Cardiac muscle cell (in vitro differentiated cells and primary cell): ENCODE measurements around the gene MAP2K7. TPM values are rescaled to one million over a fixed set of nuclear protein-coding genes. Genes with fewer than 3 reads are reported as not detected.

Experiments
- DNase-seq, 2 donors: peaks; one replicate each; pipeline versions ENCODE4 v3.0.0 to v3.0.0-alpha.2; 2010 to 2017; ENCODE audit warnings: low read depth in 1 of 2, low spot score in 1 of 2
- H3K27ac ChIP-seq: fragments of 200-600 bp; sonication (generic); 2 replicates; pipeline ENCODE4 v1.5.1; 2016
- H3K27me3 ChIP-seq: fragments of 200-600 bp; sonication (generic); 2 replicates; pipeline ENCODE4 v1.6.0; 2016; ENCODE audit warnings: control low read depth
- H3K36me3 ChIP-seq: fragments of 200-600 bp; sonication (generic); 2 replicates; pipeline ENCODE4 v1.5.1; 2016; ENCODE audit warnings: control low read depth
- H3K4me1 ChIP-seq: fragments of 200-600 bp; sonication (generic); 2 replicates; pipeline ENCODE4 v1.8.1; 2017; ENCODE audit warnings: low read depth, mild to moderate bottlenecking, mixed run types
- H3K4me3 ChIP-seq: fragments of 200-600 bp; sonication (generic); 2 replicates; pipeline ENCODE4 v1.5.1; 2016; ENCODE audit warnings: mild to moderate bottlenecking
- H3K9me3 ChIP-seq: fragments of 200-600 bp; sonication (generic); 2 replicates; pipeline ENCODE4 v1.5.1; 2017; ENCODE audit warnings: low read depth, mild to moderate bottlenecking, control low read depth
- polyA plus RNA-seq: library from polyadenylated mRNA; unstranded; fragments of >200 nt; fragmentation: Nextera tagmentation; extraction: Ambion mirVana; gene quantifications from 2 replicates; pipeline ENCODE4 v1.2.1, GENCODE V29; 2016
- total RNA-seq: library from RNA; depleted of rRNA; stranded (reverse); fragments of >200 nt; gene quantifications from 2 replicates; pipeline ENCODE4 v1.2.3, GENCODE V29; 2016
- TF ChIP-seq, protein P1 (sequence below): IDR thresholded peaks from 2 replicates; pipeline ENCODE4 v1.5.1; 2012; ENCODE audit warnings: low read depth, mild to moderate bottlenecking, low read length

The MAP2K7 gene
- total and polyA plus RNA-seq, 2 experiments from 2014 or later = 12.4 to 24.1 TPM

DNA sequence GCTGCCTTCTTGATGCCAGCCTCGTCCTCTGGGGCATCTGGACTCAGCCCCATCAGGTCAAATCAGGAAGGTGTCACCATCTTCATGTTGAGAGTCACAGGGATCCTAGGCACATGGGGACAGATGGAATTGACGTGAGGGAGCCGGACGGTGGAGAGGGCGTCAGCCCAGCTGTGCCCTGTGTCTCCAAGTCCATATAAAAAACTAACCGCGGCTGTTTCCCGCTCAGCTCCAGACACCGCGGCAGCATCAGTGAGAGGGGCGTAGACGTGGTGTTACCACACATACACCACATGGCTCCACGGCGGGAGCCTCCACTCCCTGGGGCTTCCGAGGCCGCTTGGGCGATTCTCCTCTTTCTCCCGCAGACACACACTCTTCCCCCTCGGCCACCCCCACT, 23.8 kb upstream of the MAP2K7 start:
- Histone ChIP-seq H3K9me3 (no peaks in the 10 kb centered on the region), H3K27ac (no peak overlapping the region), H3K4me3 (no peak overlapping the region), H3K4me1 (no peaks in the 10 kb centered on the region), H3K36me3 (no peaks in the 10 kb centered on the region), H3K27me3 (peaks cover 7% of the 10 kb centered on the region)
- TF ChIP-seq, protein P1, sequence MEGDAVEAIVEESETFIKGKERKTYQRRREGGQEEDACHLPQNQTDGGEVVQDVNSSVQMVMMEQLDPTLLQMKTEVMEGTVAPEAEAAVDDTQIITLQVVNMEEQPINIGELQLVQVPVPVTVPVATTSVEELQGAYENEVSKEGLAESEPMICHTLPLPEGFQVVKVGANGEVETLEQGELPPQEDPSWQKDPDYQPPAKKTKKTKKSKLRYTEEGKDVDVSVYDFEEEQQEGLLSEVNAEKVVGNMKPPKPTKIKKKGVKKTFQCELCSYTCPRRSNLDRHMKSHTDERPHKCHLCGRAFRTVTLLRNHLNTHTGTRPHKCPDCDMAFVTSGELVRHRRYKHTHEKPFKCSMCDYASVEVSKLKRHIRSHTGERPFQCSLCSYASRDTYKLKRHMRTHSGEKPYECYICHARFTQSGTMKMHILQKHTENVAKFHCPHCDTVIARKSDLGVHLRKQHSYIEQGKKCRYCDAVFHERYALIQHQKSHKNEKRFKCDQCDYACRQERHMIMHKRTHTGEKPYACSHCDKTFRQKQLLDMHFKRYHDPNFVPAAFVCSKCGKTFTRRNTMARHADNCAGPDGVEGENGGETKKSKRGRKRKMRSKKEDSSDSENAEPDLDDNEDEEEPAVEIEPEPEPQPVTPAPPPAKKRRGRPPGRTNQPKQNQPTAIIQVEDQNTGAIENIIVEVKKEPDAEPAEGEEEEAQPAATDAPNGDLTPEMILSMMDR = no peak
- DNase-seq = no peak

DNA sequence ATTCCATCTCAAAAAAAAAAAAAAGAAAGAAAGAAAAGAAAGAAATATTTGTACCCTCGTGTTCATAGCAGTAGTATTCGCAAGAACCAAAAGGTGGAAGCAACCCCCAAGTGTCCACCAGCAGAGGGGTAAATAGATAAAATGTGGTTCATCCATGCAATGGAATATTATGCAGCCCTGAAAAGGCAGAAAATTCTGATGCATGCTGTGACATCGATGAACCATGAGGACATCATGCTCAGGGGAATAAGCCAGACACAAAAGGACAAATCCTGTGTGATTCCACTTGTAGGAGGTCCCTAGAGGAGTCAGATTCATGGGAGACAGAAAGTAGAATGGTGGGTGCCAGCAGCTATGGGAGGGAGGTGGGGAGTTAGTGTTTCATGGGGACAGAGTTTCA, 21.8 kb upstream of the MAP2K7 start:
- Histone ChIP-seq H3K4me1 (no peaks in the 10 kb centered on the region), H3K4me3 (no peak overlapping the region), H3K36me3 (no peaks in the 10 kb centered on the region), H3K9me3 (no peaks in the 10 kb centered on the region), H3K27me3 (peaks cover 3% of the 10 kb centered on the region), H3K27ac (no peak overlapping the region)
- TF ChIP-seq, protein P1 = no peak
- DNase-seq = no peak

DNA sequence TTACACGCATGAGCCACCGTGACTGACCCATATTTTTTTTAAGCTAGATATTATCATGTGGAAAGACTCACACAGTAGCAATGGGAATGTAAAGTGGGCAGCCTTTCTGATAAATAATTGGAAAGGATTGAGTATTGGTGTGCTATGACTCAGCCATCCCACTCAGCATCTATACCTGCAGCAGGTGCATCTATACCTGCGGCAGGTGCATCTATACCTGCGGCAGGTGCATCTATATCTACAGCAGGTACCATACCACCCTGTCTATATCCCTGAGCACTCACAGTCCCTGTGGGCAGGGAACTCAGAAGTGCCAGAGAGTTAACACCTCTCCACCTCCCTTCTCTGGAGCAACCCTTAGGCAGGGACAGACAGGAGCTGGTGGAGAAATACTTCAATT, 20.6 kb upstream of the MAP2K7 start:
- Histone ChIP-seq H3K4me3 (no peak overlapping the region), H3K9me3 (no peaks in the 10 kb centered on the region), H3K36me3 (no peaks in the 10 kb centered on the region), H3K27ac (no peak overlapping the region), H3K27me3 (peaks cover 8% of the 10 kb centered on the region), H3K4me1 (no peaks in the 10 kb centered on the region)
- no peak for DNase-seq
- TF ChIP-seq, protein P1 = no peak

DNA sequence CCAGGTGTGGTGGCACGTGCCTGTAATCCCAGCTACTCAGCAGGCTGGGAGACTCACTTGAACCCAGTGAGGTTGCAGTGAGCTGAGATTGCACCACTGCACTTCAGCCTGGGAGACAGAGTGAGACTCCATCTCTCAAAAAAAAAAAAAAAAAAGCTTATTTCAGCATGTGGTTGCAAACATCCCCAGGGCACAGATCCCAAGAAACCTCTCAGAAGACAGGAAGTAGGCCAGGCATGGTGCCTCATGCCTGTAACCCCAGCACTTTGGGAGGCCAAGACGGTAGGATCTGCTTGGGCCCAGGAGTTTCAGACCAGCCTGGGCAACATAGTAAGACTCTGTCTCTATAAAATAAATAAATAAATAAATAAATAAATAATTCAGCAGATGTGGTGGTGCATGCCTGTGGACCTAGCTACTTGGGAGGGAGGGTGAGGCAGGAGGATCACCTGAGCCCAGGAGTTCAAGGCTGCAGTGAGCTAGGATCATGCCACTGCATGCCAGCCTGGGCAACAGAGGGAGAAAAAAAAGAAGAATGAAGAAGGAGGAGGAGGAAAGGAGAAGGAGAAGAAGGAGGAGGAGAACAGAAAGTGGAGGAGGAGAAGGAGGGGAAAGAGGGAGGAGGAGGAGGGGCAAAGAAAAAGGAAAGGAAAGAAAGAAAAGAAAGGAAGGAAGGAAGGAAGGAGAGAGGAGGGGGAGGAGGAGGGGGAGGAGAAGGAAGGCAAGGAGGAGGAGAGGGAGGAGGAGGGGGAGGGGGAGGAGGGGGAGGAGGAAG, 19.7 kb upstream of the MAP2K7 start:
- H3K27me3 ChIP-seq = peaks cover 8% of the 10 kb centered on the region
- TF ChIP-seq, protein P1 = no peak
- no peak overlapping the region for H3K4me3 ChIP-seq
- H3K36me3 ChIP-seq = no peaks in the 10 kb centered on the region
- no peaks in the 10 kb centered on the region for H3K4me1 ChIP-seq
- DNase-seq = peak in 1 of 2 donors; percentile 64
- H3K27ac ChIP-seq = no peak overlapping the region
- no peaks in the 10 kb centered on the region for H3K9me3 ChIP-seq

DNA sequence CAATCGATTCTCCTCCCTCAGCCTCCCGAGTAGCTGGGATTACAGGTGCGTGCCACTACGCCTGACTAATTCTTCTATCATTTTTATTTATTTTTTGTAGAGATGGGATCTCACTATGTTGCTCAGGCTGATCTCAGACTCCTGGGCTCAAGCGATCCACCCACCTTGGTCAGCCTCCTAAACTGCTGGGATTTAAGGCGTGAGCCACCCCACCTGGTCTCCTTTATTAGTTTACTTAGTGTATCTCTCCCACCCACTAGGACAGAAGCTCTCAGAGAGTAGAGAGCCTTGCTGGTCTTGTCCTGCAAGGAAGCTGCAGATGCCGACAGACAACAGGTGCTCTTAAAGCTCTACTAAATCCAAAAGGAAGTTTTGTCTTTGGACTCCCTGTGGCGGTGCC, 17.9 kb upstream of the MAP2K7 start:
- TF ChIP-seq, protein P1 = no peak
- H3K9me3 ChIP-seq = no peaks in the 10 kb centered on the region
- no peaks in the 10 kb centered on the region for H3K36me3 ChIP-seq
- no peak overlapping the region for H3K4me3 ChIP-seq
- no peaks in the 10 kb centered on the region for H3K4me1 ChIP-seq
- H3K27me3 ChIP-seq = peaks cover 8% of the 10 kb centered on the region
- DNase-seq = no peak
- H3K27ac ChIP-seq = no peak overlapping the region
